ENCODE measurements around the gene SYT8.

SYT8 gene

DNA sequence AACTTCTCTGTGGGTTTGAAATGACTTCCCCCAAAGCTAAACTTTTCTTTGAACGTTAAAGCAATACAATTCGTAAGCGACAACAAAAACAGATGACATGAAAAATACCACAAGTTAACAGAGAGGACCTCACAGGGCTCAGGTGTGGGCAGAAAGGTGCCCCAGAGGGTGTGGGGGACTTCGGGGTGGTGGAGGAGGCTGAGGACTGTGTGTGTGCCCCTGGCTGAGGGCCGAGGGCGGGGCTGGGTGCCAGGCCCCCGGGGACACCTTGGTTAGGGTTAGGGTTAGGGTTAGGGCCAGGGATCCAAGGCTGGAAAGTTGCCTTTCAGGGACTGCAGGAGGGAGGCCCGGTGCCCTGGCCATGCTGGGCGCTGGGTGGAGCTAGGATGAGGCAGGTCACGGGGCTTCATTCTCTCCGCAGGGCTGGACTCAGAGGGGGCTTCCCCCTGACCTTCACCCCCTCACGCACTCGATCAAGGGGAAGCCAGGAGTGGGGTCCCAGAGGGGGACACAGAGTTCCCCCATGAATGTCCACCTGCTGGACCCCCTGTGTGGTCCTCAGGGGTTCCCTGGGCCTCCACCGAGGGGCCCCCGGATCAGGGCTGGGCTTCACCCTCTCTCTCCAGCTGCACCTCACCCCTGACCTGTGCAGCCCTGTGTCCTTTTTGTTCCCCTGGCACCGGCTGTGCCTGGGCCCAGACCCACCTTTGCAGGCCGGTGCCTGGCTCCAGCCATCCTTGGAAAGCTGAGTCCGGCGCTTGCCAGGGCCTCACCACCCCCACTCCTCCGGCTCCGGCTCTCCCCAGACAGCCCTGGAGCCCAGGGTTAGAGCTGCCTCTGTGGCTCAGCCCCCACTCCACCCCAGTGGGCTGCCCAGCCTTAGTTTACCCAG lies 11.0 kb downstream of the SYT8 start:
- DNase-seq (ENCODE audit: low spot score): no peak

- no peak for DNase-seq (ENCODE audit: low spot score)
Observed at GRCh38 chr11:1846453-1846932, 11.7 kb downstream of the SYT8 start.

DNA sequence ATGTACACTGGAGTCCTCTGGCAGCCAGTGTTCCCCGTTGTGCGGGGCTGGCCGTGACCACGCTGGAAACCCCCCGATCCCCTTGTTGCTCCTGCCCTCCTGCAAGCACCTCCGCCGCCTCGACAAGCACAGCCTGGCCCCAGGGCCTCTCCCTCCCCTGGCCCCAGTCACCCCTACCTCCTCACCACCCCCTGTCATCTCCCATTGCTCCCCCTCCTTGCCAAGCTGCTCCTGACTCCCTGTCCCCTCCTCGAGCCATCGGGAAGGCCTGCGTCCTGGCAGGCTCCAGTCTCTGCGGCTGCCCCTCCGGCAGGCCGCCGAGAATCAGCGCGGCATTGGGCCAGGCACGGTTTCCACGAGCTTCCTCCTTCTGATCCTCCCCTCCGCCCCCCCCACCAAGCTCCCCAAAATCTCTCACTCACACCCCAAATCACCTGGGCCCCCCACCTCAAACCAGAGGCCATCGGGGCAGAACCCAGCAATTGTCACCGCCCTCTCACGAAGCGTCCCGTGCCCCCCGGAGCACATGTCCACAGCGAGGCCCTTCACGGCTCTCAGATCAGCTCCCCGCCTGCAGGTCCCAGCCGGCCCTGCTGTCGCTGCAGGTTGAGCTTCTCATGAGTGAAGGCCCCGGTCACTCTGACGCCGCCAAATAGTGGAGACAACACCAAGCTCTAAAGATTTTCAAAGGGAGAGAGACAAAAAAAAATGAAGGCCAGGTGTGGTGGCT lies 12.4 kb downstream of the SYT8 start:
- DNase-seq (ENCODE audit: low spot score): no peak

- no peak for DNase-seq (ENCODE audit: low spot score)
Observed at GRCh38 chr11:1847926-1848639, 13.3 kb downstream of the SYT8 start.

- DNase-seq (ENCODE audit: low spot score): no peak
Observed at GRCh38 chr11:1848640-1849430, 14.0 kb downstream of the SYT8 start.

DNA sequence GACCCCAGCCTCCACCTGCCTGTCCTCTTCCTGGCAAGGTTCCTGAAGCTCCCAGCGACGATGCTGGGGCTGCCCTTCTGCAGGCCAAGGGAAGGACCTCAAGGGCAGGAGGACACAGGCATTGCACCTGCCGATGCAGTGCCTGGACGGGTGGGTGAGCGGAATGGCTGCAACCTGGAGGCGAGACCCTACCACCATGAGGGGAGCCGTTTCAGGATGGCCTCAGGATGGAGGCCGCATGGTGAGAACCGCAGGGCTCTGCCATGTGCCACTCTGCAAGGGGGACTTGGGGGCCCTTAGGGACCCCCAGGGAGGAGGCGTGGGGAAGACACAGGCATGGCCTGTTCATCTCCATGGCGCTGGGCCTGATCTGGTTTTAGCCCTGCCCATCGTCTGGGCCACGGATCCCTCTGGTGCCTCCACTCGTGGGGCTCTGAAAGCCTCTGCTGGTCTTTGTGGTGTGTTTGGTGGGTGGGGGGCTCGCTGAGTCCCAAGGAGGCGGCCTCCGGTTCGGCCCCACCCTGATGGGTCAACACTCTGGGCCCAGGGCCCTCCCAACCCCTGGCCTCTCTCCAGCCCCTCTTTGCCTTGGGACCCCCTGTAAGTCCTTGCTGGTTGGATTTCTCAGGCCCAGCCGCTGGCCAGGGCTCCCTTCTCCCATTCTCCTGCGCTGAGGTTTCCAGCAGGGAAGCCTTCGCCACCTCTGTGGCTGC lies 16.8 kb downstream of the SYT8 start:
- no peak for DNase-seq (ENCODE audit: low spot score)

DNA sequence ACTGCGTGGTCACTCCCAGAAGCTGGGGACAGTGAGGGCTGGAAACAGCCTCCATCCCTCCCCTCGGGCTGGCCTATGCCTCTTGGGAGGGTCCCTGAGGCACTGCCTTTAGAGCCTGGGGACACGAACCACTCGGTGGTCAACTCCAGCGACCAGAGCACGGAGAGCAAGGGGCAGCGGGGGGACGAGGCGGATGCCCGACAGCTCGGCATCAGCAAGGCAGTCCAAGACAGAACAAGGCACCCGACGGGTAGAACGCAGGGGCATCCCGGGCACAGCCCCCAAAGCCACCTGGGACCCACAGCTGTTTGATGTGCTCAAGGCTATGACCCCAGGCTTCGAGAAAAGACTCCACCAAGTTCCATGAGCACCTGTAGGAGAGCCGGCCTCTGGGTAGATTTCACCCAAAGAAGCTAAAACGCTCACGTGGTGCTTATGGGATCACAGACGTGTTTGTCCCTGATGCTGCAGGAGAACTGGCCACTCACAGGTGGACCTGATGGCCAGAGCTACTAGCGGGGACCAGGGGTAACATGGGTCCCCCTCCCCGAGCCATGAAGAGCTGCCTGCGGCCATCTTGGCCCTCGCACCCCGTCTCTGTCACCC lies 17.6 kb downstream of the SYT8 start:
- no peak for DNase-seq (ENCODE audit: low spot score)

- no peak for DNase-seq (ENCODE audit: low spot score)
Observed at GRCh38 chr11:1852877-1853276, 18.1 kb downstream of the SYT8 start, which contains the start of gene LSP1. TSS of gene LSP1 (plus strand) at chr11:1853084. CDS start at chr11:1853145, 61 bp downstream.

DNA sequence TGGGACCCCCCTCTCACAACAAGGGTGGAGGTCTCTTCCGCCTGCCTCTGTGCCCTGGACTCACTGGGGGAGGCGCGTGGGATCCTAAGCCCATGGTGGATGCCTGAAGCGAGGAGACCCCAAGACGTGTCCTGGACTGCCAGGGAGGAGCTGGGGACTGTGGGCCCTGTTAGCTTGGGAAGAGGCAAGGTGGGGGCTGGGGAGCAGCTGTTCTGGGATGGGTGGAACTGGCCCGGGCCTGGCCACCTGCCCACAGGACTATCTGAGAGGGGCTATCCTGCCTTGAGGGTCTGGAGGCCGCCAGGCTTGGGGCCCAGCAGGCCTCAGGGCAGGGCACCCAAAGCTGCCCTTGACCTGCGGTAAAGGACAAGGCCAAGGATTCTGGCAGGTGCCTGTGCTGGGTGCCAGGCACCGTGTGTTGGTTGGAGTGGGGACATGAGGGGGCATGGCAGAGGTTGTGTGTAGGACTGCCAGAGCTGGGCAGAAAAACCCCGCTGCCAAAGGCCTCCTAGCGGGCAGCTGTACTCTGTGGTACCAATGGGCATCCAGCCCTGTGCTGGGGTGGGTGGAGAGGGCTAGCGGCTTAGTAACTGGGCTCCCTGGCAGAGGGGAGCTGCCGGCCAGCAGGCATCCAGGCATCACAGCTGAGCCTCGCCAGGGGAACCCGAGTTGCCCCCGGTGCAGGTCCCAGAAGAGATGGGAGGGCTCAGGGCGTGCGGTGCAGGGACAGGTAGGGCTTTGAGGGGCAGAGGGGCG lies 18.8 kb downstream of the SYT8 start:
- no peak for DNase-seq (ENCODE audit: low spot score)

DNA sequence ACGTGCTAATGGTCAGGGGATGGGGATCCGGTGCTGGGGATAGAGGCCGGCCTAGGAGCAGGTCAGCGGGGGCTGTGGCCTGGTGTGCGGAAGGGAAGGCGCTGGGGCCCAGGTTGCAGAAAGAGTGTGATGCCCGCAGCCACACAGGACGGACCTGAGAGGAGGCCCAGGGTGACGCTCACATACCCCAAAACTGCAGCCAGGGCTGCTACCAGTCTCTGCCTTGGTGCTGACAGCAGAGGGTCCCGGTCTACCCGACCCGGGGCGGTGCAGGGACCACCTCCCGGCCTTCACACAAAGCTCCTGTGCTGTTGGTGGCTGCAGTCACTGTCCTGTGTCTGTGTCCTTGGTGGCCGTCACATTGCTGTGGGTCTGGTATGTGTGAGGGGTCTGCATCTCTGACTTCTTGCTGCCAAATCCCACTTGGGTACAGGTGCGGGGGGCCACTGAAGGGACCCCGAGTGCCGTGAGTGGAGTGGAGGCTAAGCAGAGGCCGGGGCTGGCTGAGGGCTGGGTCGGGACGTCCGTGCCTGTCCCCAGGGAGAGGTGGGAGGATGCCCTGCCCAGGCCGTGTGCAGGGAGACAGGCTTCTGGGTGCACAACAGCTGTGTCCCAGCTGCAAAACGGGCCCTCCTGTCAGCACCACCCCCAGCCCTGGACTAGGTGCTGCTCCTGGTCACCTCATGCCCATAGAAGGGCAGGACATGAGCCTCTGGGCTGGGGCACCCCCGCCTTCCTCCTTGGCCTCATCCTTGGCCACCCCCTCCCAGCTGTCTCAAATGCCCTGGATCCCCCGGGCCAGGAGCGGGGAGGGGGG lies 19.6 kb downstream of the SYT8 start:
- no peak for DNase-seq (ENCODE audit: low spot score)

DNA sequence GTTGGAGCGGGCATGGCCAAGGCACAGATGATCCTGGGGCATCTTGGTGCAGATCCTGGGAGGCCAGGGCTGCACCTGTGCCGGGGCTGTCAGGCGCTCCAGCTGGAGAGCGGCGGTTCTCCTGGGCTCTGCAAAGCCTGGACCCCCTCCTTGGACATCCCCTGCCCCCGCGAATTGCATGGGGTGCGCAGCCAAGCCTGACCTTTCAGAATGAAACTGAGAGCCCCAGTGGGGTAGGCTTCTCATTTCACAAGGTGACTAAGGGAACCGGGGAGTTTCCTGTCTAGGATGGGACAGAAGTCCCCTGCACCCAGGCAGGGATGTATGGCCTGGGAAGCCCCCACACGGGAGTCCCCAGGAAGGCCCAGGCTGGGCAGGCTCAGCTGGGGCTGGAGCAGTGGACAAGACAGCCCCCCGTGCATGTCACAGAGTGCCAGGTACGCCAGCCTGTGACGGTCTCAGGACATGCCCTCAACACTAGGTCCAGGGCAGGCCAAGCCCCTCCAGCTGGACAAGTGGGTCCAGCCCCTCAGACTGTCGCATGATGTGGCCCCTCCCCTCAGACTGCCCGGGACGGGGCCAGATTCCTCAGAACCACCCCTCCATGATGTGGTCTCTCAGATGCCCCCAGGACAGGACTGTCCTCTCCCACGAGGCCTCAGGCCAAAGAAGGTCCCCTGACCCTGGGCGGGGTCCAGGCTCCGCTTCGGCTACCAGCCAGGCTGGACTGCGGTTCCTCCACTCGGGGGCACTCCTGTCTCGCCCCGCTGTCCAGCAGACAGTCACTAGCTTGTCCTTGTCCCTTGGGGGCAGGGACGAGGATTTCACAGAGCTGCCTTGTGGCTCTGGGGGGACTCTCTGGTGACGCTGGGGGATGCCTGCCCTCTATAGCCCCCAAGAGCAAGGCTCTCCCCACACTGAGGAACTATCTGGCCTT lies 20.4 kb downstream of the SYT8 start:
- DNase-seq (ENCODE audit: low spot score): no peak

- DNase-seq (ENCODE audit: low spot score): no peak
Observed at GRCh38 chr11:1855886-1856265, 21.1 kb downstream of the SYT8 start.

DNA sequence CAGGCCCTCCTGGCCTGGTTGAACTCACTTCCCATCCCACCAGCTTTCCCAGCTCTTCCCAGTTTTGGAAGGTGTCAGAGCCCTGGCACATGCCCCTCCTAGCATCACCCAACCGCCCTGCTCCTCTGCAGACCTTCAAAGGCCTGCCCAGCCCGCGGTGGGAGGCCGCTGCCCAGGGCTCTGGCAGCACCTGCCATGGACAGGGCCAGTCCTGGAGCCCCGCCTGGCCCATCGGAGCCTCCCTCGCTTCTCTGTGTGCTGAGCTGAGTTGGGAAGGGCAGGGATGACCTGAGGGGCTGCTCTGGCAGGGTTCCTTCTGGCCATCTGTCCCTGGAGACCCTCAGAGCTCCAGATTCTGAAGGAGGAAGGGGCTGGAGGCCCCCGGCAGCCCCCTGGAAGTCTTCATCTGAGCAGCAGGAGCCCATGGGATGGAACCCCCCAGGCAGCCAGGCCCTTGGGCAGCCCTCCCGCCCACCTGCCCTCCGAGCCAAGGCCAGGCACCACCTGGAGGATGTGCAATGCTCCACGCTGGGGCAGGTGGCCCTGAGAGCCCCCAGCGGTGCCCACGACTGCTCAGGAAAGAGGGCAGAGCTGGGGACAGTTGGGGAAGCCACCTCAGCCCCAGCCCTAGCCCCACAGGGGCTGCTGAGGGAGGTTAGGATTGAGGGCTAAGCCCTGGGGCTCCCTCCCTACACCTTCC lies 21.7 kb downstream of the SYT8 start:
- no peak for DNase-seq (ENCODE audit: low spot score)

GRCh38 chr11:1857064-1857463 lies 22.3 kb downstream of the SYT8 start:
- no peak for DNase-seq (ENCODE audit: low spot score)

GRCh38 chr11:1858154-1858553 lies 23.4 kb downstream of the SYT8 start:
- peak; percentile 43 for DNase-seq (ENCODE audit: low spot score)

GRCh38 chr11:1858576-1858975 lies 23.8 kb downstream of the SYT8 start:
- no peak for DNase-seq (ENCODE audit: low spot score)

- no peak for DNase-seq (ENCODE audit: low spot score)
Observed at GRCh38 chr11:1859004-1859403, 24.2 kb downstream of the SYT8 start.
